Epidermal melanocyte (primary cell): ENCODE data around the gene RPL22L1.
"Not testable (repeated sequence)": the region's sequence is repeated elsewhere in the genome, so short reads cannot be mapped to it uniquely, and the experiment has no call there.

Experiments used
- DNase-seq: peaks from one replicate; pipeline ENCODE4 v3.0.0; 2011; ENCODE audit warnings: low spot score; ENCODE audit not compliant: insufficient read length

The RPL22L1 gene

DNA sequence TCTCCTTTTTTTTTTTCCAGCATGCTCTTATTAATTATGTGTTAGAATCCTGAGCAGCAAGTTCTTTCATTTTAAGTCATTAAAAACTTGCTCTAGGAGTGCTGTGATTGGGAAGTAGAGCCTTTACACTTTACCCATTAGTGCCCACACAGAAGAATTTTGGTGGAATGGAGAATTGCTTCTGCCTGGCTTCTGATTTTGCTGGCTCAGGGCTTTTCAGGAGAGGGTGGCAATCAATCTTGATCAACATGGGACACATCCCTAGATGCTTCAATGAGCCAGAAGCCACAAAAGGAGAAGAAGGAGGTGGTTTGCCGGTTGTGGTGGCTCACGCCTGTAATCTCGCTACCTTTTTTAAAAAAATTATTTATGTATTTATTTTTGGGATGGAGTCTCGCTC, 39.4 kb downstream of the RPL22L1 start:
- no peak for DNase-seq

DNA sequence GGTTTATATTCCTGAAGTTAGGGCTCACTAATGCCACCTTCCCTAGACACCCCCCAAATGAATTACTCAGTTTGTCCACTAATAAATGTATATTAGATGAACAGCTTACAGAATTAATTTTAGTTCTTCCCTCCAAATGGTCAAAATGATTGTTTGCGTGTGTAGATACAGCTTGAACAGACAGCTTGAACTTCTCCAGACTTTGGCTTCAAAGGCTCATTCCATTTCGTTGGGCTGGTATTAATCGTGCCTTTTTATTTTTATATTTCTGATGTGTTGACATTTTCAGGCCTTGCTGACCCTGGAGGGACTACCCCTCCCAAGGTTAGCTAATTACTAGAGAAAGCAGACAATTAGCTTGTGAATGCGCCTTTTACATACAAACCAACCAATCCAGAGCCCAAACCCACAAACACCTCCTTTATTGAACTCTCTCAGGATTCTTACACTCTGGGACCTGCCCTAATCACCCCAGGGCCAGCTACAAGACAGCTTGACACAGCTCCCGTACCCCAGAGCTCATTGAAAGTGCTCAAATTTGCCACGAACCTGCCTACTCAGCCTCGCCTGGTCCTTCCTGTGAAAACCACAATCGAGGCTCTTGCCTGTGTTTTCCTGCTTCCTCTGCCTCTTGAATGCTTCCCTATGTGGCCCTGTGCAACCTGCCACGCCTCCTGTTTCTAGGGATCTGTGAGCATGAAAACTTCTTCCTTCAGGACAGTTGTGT, 40.3 kb downstream of the RPL22L1 start:
- no peak for DNase-seq

GRCh38 chr3:170826047-170826446, 43.9 kb downstream of the RPL22L1 start:
- DNase-seq: no peak

DNA sequence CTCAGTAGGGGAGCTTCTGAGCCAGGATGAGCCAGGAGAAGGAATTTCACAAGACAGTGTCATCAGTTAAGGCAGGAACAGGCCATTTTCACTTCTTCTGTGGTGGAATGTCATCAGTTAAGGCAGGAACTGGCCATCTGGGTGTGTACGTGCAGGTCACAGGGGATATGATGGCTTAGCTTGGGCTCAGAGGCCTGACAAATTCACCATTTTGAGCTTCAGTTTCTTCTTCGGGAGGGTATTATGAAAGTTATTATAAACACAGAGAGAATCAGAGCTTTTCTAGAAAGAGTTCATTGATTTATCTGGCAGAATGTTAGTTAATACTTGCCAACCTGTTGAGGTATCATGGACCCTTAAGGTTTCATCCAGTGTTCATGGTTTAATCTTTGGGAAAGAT, 46.4 kb downstream of the RPL22L1 start:
- not testable (repeated sequence) for DNase-seq

DNA sequence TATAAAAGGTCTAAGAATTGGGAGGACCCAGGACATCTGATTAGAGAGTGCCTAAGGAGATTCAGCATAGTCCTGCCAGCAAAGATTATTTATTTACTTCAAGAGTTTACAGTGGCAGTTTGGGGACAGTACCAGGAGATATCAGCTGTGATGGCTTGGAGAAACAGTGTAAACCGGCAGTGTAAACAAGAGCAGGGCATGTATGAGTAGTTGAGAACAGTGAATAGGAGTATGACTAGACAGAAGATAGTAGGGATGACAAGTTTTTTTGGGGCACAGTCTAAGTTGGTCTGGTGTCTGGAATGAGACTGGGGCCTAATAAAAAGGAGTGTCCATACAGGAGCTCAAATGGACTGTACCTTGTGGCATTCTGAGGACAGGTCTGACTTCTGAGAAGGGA, 51.7 kb downstream of the RPL22L1 start:
- DNase-seq: not testable (repeated sequence)

GRCh38 chr3:170817471-170817870, 52.5 kb downstream of the RPL22L1 start:
- not testable (repeated sequence) for DNase-seq

GRCh38 chr3:170816841-170817240, 53.2 kb downstream of the RPL22L1 start:
- no peak for DNase-seq

- DNase-seq: no peak
These were observed 53.7 kb downstream of the RPL22L1 start for GRCh38 chr3:170816341-170816740.

DNA sequence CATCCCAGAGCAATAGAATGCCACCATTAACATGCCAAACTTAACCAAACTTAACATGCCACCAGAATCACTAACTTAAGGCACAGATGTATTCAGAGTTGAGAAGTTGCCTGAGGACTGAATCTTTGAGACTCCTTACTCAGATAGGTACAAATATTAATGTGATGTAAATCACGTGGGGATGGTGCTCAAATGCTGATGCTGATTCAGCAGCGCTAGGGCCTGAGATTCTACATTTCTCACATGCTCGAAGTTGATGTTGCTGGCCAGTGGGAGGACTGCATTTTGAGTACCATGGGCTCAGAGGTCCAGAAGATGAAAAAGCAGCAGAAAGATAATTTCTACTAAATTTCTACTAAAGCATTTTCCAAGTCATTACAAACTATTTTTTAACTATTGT, 54.1 kb downstream of the RPL22L1 start:
- DNase-seq: no peak

DNA sequence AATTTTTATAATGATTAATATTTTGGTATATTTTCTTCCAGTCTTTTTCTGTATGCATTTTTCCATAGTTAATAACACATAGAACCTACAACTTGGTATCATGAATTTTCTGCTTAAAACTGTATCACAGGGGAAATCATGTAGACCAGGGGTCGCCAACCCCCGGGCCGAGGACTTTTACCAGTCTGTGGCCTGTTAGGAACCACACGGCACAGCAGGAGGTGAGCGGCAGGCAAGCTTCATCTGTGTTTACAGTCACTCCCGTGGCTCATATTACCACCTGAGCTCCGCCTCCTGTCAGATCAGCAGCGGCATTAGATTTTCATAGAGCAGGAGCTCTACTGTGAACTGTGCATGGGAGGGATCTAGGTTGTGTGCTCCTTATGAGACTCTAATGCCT, 54.7 kb downstream of the RPL22L1 start:
- no peak for DNase-seq
